Dendritic cell treated with granulocyte-macrophage colony-stimulating factor and Interleukin-4, amounts not matched to agents 40 ng/mL and 50 ng/mL, for 4 days (primary cell): ENCODE results near the gene CNTFR.
A peak's percentile ranks its signal among the peaks of the same experiment; 100 is the strongest.
"Not testable (repeated sequence)": the region's sequence is repeated elsewhere in the genome, so short reads cannot be mapped to it uniquely, and the experiment has no call there.

Experiments used
- H3K27ac Mint-ChIP-seq: one replicate; pipeline ENCODE4 v1.8.0; 2022; ENCODE audit warnings: mild to moderate bottlenecking, mixed read lengths
- H3K27me3 Mint-ChIP-seq: one replicate; pipeline ENCODE4 v1.8.0; 2022; ENCODE audit warnings: mild to moderate bottlenecking, mixed read lengths
- H3K36me3 Mint-ChIP-seq: one replicate; pipeline ENCODE4 v1.8.0; 2022; ENCODE audit warnings: low read depth, mixed read lengths
- H3K4me1 Mint-ChIP-seq: one replicate; pipeline ENCODE4 v1.8.0; 2022; ENCODE audit warnings: low read depth, mixed read lengths
- H3K4me3 Mint-ChIP-seq: one replicate; pipeline ENCODE4 v1.8.0; 2022; ENCODE audit warnings: mild to moderate bottlenecking, moderate library complexity, mixed read lengths
- H3K9me3 Mint-ChIP-seq: one replicate; pipeline ENCODE4 v1.8.0; 2022; ENCODE audit warnings: mixed read lengths
- intact Hi-C: fragments of 100-400 bp; cut with micrococcal nuclease; formaldehyde crosslinking; loops from one replicate; pipeline ENCODE4 v1.15.0; 2022

Gene CNTFR

DNA sequence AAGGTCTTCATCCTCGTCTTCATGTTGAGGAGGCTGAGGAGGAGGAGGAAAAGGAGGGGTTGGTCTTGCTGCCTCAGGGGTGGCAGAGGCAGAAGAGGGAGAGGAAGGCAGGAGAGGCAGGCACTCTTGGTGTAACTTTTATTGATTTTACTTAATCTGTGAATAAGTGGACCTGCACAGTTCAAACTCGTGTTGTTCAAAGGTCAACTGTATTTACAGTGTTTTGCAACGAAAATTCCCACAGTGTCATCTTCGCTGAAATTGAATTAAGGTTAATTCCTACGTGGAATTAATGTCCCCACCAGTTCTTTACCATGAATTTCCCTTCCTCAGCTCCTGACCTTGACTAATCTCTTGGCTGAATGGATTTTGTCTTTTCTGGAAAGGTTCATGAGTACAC is 45.5 kb downstream of the CNTFR start:
- Mint-ChIP-seq H3K9me3 (no peaks in the 10 kb centered on the region), H3K4me3 (no peak overlapping the region), H3K27me3 (peaks cover 49% of the 10 kb centered on the region), H3K4me1 (peaks cover 12% of the 10 kb centered on the region), H3K36me3 (no peaks in the 10 kb centered on the region), H3K27ac (no peak overlapping the region)
- intact Hi-C loops: loop anchor here (10.0 kb wide), 1 partner anchor 139 kb away; no protein-coding TSS in a partner anchor

DNA sequence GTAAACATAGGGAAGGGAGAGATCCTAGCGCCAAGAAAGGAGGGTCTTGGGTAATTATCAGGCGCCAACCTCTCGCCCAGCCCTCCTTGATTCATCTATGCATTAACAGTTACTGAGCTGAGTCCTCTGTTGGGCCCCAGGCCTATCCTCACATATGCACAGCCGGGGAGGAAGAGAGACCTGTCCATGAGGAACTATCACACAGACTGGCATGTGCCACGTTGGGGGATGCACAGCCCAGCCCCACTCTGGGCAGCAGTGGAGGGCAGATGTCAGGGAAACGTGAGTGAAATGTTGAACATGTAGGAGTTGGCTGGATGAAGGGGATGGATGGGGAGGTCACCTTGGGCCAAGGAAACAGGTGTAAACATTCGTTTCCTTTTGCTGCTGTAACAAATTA is 48.0 kb downstream of the CNTFR start:
- Mint-ChIP-seq H3K4me3 (no peak overlapping the region), H3K27ac (no peak overlapping the region), H3K27me3 (peaks cover 42% of the 10 kb centered on the region), H3K9me3 (no peaks in the 10 kb centered on the region), H3K4me1 (peaks cover 12% of the 10 kb centered on the region), H3K36me3 (no peaks in the 10 kb centered on the region)
- intact Hi-C loops: loop anchor here (10.0 kb wide), 1 partner anchor 137 kb away; no protein-coding TSS in a partner anchor

DNA sequence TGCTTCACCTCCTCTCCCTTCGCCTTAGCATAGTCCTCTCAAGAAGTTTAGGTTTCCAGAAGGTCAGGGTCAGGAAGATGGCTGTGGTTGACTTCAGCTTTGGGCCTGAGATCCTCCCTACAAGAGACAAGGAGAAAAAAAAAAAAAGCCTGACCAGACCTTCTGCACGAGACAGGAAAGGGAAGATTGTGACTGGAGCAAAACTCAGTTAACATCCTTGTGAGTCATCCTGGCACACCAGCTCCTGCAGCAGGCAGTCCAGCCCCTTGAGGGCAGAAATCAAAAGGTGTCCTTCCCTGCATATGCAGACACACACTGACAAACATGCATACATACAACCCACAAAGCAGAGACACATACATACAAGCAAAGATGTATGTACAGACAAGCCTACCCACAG is 48.7 kb downstream of the CNTFR start:
- no peaks in the 10 kb centered on the region for H3K9me3 Mint-ChIP-seq
- no peak overlapping the region for H3K4me3 Mint-ChIP-seq
- H3K4me1 Mint-ChIP-seq: peaks cover 15% of the 10 kb centered on the region
- no peak overlapping the region for H3K27ac Mint-ChIP-seq
- no peaks in the 10 kb centered on the region for H3K36me3 Mint-ChIP-seq
- intact Hi-C loops: loop anchor here (10.0 kb wide), 1 partner anchor 136 kb away; no protein-coding TSS in a partner anchor
- H3K27me3 Mint-ChIP-seq: peaks cover 40% of the 10 kb centered on the region

DNA sequence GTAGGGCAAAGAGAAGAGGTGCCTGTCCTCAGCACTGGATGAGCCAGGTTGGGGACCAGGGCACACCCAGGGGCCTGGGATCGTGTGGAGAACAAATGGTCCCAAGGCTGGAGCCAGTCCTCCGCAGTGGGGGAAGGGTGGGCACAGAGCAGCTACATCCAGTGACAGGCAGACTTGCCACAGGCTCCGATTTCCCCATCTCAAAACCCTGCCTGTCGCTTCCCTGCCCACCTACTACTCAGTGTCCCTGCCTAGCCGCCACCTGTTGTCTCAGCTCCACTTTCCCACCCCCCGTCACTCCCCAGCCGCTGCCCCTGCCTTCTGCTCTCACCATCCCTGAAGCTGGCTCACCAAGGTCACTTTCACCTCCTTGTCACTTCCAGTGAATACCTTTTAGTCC is 52.8 kb downstream of the CNTFR start:
- peaks cover 45% of the 10 kb centered on the region for H3K27me3 Mint-ChIP-seq

DNA sequence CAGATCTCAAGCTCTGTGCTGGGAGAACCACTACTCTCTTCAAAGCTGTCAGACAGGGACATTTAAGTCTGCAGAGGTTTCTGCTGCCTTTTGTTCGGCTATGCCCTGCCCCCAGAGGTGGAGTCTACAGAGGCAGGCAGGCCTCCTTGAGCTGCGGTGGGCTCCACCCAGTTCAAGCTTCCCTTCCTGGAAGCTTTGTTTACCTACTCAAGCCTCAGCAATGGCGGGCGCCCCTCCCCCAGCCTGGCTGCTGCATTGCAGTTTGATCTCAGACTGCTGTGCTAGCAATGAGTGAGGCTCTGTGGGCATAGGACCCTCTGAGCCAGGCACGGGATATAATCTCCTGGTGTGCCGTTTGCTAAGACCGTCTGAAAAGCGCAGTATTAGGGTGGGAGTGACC is 57.5 kb downstream of the CNTFR start:
- H3K36me3 Mint-ChIP-seq, H3K27ac Mint-ChIP-seq, H3K4me3 Mint-ChIP-seq, intact Hi-C loops, H3K9me3 Mint-ChIP-seq: not testable (repeated sequence)
- Mint-ChIP-seq H3K4me1 (peaks cover 11% of the 10 kb centered on the region), H3K27me3 (peaks cover 56% of the 10 kb centered on the region)

More for the DNA sequence above, 52.8 kb downstream of the CNTFR start:
- intact Hi-C loops: no loop called here
- Mint-ChIP-seq H3K27ac (no peak overlapping the region), H3K36me3 (no peaks in the 10 kb centered on the region), H3K9me3 (no peaks in the 10 kb centered on the region), H3K4me1 (peaks cover 23% of the 10 kb centered on the region), H3K4me3 (no peak overlapping the region)

DNA sequence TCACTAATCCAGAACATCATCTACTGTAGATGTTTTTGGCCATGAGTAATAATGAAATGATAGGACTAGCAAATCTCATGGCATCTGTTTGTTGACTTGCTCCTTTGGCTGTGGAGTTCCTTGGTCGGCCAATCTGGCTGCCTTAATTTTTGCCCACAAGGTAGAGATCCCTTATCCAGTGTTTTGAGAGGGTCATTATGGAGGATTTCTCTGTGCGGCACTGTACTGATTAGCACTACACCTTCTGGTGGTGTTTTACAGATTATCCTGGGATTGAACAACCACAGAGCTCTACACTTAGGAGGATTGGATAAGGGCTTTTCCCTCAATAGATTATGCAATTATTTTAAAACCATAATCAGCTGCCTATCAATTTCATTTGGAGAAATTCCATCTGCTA is 63.5 kb downstream of the CNTFR start:
- Mint-ChIP-seq H3K27me3 (peaks cover 65% of the 10 kb centered on the region), H3K4me1 (peaks cover 17% of the 10 kb centered on the region), H3K36me3 (peaks cover 6% of the 10 kb centered on the region), H3K9me3 (no peaks in the 10 kb centered on the region), H3K4me3 (no peak overlapping the region), H3K27ac (no peak overlapping the region)
- intact Hi-C loops: no loop called here

DNA sequence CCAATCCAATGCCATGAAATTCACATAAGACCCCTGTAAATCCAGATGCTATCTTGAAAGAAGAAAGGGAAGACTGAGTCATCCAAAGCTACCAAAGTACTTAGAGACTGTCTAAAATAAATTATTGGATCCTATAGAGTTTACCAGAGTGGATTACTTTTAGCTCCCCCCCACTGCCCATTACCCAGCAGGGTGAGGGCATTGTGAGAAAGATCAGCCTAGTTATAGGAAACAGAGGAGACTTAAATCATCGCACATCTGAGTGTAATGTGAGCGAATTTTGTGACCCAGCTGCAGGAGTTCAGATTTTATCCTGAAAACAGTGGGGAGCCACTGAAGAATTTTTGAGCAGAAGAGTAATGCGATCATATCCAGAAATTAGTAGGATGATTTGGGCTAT is 65.2 kb downstream of the CNTFR start:
- Mint-ChIP-seq H3K4me1 (peaks cover 34% of the 10 kb centered on the region), H3K36me3 (peaks cover 6% of the 10 kb centered on the region), H3K9me3 (no peaks in the 10 kb centered on the region), H3K27ac (no peak overlapping the region), H3K4me3 (no peak overlapping the region), H3K27me3 (peaks cover 52% of the 10 kb centered on the region)
- intact Hi-C loops: no loop called here

DNA sequence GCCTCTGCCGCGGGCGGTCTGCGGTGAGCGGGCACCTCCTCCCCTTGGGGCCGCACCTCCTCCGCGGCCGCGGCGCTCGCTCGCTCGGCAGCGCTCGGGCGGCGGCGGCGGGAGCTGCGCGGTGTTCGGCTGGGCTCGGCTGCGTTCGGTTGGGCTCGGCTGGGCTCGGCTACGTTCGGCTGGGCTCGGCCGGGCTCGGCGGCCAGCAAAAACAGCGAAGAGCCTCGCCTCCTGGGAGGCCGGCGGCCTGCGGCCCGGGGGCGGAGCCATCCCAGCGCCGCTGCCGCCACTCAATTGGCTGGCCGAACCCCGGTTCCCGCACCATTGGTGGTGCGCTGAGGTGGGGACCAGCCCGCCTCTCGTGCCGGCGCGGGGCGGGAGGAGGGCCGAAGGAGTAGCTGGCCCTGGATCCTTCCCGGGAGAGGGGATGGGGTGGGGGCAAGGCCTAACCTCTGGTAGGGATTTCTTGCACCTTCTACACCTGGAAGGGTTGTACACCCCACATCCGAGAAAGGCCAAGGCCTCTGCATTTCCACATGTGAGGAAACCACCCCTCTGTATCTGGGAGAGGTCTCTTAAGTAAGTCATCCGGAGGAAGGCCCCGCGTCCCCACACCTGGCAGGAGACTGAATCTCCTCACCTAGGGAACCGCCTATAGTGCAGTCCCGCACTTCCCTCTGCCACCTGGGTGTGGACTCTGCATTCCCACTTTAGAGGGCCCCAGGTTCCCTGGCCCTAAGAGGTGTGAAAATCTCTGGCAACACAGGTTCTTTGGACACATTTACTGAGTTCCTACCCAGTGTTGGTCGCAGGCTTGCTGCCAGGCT is 66.3 kb downstream of the CNTFR start, which contains the start of gene ENHO:
Gene ENHO (minus strand): TSS at position 20 of the 827 bp plus-strand sequence. CDS start 1,295 bp downstream, outside the sequence.
- peaks cover 45% of the 10 kb centered on the region for H3K4me1 Mint-ChIP-seq
- no peaks in the 10 kb centered on the region for H3K9me3 Mint-ChIP-seq
- H3K36me3 Mint-ChIP-seq: peaks cover 6% of the 10 kb centered on the region
- peak within 1 kb of the TSS; percentile 83 for H3K4me3 Mint-ChIP-seq
- H3K27me3 Mint-ChIP-seq: peaks cover 48% of the 10 kb centered on the region
- H3K27ac Mint-ChIP-seq: peak within 1 kb of the TSS; percentile 39
- intact Hi-C loops: no loop called here

DNA sequence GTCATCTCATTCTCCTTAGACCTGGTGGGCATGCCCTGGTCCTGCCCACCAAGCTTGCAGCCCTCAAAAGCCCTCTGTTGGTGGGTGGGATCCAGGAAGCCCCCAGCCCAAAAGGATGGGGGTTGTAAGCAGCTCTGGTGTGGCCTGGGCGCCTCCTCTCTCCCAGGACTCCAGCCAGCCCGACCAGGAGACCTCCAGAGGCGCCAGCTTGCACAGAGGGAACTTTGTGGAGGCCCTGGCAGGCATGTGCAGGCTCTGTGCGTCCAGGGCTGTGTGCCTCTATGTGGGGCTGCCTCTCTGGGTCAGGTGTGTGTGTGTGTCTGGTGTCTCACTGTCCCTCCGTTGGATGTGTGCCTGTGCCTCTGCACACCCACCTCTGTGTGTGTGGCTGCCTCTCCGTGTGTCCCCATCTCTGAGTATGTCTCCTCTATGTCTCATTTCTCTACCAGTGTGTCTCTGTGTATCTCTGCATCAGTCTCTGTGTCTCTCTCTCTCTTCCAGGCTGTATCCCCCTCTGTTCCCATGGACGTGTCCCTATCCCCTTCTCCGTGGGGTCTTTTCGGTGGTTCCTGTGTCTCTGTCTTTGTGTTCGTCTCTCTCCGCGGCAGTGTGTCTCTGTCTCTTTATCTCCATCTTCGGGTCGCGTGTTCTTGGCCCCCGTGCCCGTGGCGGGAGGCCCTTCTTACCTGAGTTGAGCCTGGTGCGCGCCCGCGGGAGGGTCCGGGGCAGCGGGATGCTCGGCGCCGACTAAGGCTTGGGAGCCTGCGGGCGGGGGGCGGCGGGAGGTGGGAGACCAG is 67.2 kb downstream of the CNTFR start:
- peaks cover 46% of the 10 kb centered on the region for H3K27me3 Mint-ChIP-seq
- H3K4me3 Mint-ChIP-seq: peak overlapping the region; percentile 83
- no peaks in the 10 kb centered on the region for H3K9me3 Mint-ChIP-seq
- peak overlapping the region; percentile 4 for H3K27ac Mint-ChIP-seq
- intact Hi-C loops: no loop called here
- H3K36me3 Mint-ChIP-seq: peaks cover 6% of the 10 kb centered on the region
- H3K4me1 Mint-ChIP-seq: peaks cover 54% of the 10 kb centered on the region

DNA sequence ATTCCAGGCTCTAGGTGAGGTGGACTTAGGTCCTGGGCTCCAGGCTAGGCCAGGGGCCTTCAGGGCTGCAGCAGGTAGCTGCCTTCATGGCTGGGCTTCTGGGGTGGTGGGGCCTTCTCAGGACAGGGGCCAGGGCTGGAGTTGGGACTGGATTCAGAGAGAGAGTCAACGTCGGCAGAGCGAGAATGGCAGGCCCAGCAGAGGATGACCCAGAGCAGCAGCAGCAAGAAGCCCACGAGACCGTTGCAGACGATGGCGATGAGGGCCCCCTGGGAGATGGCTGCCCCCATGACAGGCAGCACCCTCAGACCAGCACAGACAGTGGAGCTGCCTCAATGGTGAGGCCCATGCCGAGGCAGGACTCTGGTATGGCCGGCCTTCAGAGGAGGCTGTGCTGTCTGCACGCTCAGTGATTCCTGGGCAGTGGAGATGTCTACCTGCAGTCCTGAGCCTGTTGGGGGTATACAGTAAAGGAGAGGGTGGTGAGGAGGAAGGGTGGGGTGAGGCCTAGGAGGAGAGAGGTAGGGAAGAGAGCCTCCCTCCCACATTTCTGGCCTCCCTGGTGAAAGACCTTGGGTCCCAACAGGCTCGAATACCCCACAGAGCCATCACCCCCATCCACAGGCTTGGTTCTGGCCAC is 68.0 kb downstream of the CNTFR start:
- H3K4me1 Mint-ChIP-seq: peaks cover 60% of the 10 kb centered on the region
- intact Hi-C loops: no loop called here
- peaks cover 6% of the 10 kb centered on the region for H3K36me3 Mint-ChIP-seq
- H3K9me3 Mint-ChIP-seq: no peaks in the 10 kb centered on the region
- peaks cover 44% of the 10 kb centered on the region for H3K27me3 Mint-ChIP-seq
- H3K27ac Mint-ChIP-seq: peak overlapping the region; percentile 39
- H3K4me3 Mint-ChIP-seq: peak overlapping the region; percentile 83

DNA sequence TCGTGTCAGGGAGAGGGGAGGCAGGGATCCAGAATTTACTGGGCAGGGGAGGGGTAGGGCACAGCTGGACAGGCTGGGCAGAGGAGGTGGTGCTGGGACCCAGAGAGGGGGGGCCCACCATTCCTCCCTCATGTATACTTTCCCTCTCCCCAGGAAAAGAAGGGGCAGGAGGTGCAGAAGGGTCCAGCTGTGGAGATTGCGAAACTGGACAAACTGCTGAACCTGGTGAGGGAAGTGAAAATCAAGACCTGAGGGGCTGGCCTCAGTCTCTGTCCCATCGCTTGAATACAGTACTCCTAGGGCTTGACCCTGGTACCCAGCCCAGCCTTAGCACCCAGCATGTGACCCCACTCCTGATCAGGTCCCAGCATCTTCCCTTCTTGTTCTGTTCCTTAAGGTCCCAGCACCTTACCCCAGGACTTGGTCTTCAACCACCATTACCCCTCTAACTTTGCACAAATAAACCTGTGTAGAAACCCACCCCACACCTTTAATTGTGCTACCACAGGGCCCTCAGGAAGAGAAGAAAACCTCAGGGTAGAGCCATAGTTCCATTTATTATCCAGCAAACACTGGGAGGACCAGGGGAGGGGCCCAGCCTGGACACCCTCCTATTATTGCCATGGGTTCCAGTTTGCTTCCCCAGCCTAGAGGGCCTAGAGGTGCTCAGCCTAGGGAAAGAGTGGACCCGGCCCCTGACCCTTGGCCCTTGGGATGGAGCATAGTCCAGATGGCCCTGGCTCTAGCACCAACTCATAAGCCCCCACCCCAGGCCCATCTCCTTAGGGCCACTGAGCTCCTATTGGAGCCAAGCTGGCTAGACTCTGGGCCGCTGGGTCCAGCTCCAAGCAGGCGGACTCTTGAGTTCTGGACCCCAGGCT is 68.8 kb downstream of the CNTFR start:
- Mint-ChIP-seq H3K4me1 (peaks cover 67% of the 10 kb centered on the region), H3K36me3 (peaks cover 6% of the 10 kb centered on the region), H3K4me3 (peak overlapping the region; percentile 83), H3K9me3 (no peaks in the 10 kb centered on the region), H3K27me3 (peaks cover 44% of the 10 kb centered on the region), H3K27ac (peak overlapping the region; percentile 39)
- intact Hi-C loops: no loop called here

DNA sequence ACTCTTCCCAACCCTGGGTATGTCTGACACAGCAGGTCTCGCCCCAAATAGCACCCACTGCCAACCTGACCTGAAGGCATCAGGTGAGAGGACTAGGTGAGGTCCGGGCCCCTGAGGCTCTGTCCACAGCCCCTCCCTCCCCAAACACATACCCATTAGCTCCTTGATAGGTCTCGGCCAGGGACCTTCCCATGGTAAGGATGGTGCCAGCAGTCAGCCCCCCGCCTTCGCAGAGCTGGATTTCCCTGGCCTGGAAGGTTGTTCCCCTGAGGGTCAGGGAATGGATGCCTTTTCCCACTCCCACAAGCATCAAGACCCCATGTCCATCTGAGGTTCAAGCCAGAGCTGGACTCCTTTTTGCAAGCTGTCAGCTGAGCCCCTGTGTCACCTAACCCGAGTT is 69.4 kb downstream of the CNTFR start:
- peak overlapping the region; percentile 36 for H3K27ac Mint-ChIP-seq
- H3K4me1 Mint-ChIP-seq: peaks cover 68% of the 10 kb centered on the region
- intact Hi-C loops: no loop called here
- H3K27me3 Mint-ChIP-seq: peaks cover 38% of the 10 kb centered on the region
- peaks cover 6% of the 10 kb centered on the region for H3K36me3 Mint-ChIP-seq
- H3K4me3 Mint-ChIP-seq: peak overlapping the region; percentile 50
- no peaks in the 10 kb centered on the region for H3K9me3 Mint-ChIP-seq
